SIG-M5 treated with dmso at 0.1 percent for 504 hours (cell line): Measurements from ENCODE around the gene C1orf116.
"Not testable (repeated sequence)": the region's sequence is repeated elsewhere in the genome, so short reads cannot be mapped to it uniquely, and the experiment has no call there.

Source experiments
- DNase-seq: peaks from one replicate; lab custom pipeline; 2025; ENCODE audit not compliant: unreplicated experiment; lab: John Stamatoyannopoulos, UW

Gene C1orf116

DNA sequence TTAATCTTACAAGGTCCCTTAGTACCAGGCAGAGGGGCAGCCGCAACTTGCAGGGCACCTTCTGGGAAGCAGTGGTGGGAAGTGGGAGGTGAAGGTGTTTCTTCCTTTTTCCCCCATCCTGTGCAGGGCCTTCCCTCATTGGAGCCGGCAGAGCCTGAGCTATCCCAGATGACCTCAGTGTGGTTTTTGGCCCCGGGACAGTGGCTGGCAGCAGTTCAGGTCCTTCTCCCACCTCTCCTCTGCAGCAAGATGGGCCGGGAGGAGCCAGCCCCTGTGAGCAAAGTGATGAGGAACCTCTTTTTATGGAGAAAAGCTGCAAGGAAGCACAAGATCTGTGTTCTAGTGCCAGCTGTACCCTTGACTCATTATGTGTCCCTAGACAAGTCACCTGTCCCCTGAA lies 27.3 kb upstream of the C1orf116 start:
- DNase-seq, result no peak

DNA sequence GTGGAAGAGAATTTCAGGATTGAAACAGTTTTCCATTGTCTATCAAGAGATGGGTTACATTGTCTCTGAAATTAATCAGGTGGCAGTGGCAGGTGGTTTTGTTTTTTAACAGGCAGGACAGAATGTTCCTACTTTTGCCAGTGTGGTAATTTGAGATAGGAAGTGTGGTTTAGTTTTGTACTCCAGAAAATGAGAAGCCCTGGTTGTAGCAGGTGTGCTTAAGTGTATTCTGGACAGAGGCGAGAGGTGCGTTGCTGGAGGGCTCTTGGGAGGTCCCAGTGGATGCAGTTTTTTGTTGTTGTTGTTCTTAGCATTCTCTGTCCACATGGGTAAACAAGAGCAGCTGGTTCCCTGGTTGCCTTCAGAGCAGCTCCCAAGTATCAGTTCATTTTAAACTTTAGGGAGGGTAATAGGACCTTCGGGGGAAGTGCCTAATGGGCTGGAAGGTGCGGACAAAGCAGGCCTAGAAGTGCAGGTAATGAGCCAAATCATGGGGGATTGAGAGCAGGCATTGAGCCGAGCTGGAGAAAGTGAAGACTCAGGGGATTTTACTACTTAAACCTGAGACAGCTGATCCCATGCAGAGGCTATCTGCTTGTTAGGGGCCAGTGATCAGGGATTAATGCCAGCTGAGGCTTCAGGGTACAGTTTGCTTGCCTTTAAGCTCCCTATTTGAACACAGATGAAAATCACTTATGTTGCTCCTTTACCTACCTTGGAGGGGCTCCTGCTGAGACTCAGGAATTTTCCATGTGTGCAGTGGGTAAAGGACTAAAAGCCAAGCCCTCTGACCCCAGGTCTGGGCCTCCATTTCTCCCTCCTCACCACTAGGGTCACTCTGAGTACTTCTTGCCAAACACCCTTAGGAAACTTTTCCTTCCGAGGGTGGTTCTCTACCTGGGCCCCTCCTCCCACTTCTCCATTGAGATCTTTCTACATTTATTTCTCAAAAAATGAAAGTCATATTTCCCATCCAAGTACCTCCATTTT lies 26.6 kb upstream of the C1orf116 start:
- DNase-seq, result no peak

DNA sequence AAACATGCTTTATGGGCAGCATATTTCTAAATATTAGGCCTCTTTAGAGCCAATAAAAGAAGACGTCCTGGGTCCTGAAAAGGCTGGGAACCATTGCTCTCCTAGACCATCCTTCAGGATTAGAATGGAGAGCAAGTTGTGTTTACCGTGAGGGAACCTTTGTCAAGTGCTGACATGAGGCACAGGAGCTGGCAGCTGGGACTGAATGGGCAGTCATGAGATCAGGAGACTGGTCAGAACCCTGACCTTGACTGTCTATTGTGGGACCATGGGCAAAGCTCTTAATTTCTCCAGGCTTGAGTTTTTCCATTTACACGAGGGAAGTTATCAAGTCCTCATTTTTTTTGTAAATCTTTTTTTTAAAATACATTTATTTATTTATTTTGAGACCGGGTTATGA lies 25.7 kb upstream of the C1orf116 start:
- no peak for DNase-seq

DNA sequence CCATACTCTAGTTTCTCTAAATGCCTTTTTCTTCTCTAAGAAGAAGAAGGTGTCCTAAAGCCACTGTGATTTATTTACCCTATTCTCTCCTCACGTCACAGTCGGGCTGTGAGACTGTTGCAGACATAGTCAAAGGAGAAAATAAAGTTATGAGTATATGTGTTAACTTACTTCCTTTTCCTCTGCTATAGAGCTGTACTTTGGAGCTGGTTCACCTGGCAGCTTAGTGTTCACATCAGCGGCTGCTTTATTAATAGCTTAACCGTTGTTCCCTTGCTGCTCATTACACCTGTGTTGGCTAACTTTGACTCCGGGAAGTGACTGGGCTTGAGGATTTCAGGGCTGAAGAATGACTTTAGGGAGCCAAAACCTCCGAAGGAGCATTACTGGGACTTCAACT lies 24.1 kb upstream of the C1orf116 start:
- DNase-seq, result no peak

DNA sequence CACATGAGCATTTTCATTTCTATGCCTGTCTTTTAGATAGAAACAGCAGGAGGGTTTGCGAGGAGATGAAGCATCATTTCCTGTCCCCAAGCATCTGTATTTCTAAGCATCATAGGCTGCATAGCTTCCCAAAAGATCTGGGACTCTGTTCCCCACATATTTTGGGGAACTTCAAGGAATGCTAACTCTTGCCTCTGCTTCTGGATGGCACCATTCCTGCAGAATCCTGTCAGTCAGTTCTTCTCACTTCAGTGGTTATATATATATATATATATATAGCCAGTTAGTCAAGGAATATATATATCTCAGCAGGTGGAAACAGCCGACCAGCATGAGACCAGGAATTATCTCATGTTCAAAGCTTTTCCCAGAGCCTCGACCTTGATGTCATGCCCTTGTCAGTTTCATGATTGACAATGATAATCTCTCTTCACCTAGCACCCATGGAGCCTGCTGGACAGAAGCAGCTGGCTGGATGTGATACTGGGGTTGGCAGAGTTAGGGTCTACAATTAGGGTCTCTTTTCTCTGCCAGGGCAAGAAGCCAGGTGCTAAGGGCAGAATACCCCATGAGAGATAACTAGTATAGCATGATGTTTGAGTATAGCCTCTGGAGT lies 22.9 kb upstream of the C1orf116 start:
- DNase-seq, result no peak

DNA sequence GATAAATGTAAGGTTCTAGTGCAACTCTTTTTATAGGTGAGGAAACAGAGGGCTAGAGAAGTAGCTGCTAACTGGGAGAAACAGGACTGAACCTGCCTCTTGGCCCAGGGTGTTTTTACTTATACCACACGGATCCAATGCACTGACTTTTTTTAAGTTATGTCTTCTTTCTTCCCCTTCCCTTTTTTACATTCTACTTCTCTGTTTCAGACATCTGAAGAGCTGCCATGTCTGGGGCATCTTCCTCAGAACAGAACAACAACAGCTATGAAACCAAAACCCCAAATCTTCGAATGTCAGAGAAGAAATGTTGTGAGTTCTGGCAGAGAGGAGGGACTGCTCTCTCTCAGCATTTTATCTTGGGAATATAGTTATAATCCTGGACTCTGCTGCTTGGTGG lies 21.9 kb upstream of the C1orf116 start:
- peak; percentile 67 for DNase-seq

DNA sequence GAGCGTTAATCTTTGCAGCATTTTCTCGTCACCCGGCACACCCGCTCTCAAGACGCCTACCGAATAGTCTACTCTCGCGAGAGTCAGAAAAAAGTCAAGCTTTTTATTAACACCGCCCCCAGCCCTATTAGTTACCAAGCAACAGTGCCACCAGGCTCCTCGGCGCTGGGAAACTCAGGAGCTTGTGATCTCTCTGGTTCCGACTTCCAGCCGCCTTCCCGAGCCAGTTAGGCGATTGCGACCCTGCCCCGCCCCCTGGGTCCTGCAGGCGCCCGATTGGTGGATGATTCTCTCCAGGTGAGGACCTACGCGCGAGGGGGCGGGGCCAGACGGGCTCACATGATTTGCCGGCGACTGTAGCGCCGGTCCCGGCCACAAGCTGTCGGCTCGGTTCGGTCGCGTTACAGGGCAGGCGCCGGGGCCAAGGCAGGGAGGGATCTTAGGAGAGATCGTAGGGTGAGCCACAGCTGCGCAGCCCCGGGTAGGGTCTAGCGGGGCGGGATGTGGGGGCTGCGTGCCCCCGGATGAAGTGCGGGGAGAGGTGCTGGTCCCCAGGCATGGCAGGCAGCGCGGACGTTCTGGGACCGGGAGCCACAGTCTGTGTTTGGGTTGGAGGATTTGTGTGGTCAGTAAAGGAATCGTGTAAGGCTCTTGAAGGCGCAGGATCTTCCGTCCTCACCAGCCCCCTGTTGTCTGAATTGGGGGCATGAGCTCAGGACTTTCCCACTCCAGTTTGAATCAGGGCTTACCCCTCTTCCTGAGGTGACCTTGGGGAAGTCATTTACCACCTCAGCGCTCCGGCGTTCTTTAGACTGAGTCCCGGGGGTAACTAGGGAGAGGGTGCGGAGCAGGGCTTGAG lies 20.6 kb upstream of the C1orf116 start, which contains the start of gene PFKFB2:
Gene PFKFB2, plus strand, starts transcription at position 365 of the 859 bp plus-strand sequence. CDS start 1,443 bp downstream, outside the sequence.
- peak; percentile 88 for DNase-seq

DNA sequence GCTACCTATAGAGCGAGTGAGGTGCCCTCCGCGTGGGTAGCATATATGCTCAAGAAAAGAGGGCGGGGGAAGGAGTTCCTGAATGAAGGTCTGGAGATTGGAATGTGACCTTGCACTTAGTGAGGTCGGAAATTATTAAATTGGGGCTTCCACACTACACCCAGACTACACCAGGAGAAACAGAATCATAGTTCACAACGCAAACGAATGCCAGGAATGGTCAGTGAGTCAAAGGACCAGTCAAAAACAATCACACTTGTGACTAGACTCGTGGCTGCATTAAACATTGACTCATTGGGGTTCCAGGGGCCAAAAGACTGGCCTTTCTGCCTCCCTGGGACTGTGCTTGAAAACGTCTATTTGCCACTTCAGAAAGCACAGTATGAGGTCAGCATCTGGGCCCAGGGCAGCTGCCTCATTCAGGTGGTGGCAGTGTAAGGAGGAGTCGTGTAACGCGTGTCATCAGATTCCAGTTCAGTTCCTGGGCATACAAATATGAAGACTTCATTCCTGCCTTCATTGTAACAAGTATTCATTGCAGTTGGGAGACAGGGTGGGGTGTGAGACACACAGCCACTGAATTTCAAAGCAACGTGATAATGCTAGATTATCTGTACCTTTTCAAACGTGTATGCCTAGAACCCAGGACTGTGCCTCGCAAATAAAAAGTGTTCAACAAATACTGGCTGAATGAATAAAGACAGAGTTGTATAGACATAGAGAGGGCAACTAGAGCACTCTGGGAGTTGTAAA lies 18.8 kb upstream of the C1orf116 start, which contains the start of gene YOD1:
Gene YOD1, minus strand, starts transcription at position 18 of the 753 bp plus-strand sequence. CDS start 178 bp downstream, outside the sequence.
- DNase-seq, result no peak

DNA sequence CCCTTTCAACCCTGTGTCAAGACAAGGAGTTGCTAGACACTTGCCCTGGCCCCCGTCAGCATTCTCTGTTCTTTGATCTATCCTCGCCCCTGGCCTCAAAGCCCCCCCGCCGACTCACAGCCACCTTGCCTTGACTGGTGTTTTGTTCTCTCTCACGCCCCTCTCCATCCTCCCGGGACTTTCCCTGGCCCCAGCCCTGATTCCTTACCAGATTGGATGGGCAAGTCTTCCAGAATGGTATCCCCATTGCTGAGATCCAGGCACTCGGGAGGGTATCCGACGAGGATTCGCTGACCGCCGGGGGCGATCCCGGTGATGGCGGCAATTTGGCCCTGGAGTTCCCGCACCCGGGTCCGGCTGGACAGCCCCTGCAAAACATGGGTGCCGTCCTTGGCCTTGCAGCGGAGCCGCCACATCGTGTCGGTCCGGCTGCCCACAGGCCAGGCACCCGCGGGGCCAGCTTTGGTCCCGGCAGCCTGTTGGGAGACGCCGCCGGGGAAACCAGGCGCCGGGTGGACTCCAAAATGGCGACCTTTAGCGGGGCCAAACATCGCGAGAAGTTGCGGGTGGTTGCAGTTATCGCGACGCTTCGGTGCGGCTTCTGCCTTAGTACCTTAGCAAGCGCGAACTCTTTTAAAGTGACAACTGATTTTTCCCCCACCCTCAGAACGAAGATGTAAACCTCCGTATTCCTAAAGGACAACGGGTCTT lies 18.1 kb upstream of the C1orf116 start:
- peak; percentile 17 for DNase-seq

DNA sequence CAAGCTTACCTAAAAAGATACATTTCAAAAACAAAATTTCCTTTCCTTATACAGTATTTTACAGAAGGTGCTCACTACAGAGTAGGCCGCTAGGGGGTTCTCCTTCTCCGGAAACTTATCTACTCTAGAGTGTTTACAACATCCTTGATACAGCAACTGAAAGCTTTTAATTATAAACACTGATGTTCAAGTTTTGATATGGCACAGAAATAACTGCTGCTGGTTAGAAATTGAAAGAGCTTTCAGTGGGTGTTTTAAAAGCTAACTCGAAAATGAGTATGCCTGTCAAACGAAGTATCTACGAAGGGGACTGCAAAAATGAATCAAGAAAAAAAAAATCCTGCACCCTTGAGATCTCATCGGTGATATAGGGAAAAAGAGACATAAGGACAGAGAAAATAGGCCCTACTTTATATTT lies 17.4 kb upstream of the C1orf116 start:
- DNase-seq, result peak; percentile 79

DNA sequence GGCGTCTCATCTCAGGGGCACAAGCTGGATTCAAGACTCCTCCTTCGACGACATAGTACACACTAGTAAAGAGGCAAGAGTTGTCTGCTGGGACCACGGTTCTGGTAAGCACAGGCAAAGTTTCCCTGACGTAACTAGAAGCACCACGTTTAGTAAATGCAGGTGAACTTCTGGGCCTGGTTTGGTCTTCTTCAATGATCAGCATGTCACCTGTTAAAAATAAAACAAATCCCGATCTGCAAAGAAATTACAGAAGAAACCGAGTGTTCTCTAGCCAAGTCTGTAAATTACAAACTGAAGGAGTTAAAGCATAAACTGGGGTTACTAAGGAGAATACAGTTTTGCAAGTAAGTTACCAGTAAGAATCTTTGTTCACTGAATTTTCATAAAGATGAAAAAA lies 17.0 kb upstream of the C1orf116 start:
- DNase-seq, result no peak

DNA sequence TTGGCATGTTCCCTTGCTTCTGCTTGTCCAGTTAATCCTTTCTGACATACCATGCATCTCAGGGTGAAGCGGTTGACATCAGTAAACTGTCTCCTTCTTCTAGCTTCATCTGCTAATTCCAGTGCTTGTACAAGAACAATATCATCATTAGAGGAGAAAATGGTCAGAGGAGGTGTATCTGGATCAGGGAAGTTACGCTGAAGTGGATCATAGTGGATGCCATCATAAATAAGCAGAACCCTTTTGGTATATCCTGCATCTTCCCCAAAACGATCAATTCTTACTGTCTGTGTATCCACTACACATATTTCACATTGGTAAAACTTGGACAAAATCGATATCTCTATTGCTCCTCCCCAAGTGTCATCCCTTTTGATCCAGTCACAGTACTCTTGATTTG lies 16.5 kb upstream of the C1orf116 start:
- no peak for DNase-seq

DNA sequence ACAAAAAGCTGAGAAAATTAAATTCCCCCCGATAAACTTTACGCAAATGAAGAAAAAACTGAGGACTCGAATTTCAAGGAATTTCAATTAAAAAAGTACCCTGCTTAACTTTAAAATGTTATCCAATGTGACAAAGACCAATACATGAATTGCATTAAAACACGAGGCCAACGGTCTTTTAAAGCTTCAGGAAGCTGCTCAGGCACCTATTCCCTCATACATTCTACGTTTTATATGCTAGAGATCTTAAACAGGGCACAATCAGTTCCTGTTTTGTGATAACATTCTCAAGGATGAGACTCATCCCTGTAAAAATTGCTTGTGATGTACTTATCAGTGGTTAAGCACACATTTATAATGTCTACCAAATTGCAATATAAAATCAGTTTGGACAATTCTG lies 15.5 kb upstream of the C1orf116 start:
- DNase-seq, result no peak

DNA sequence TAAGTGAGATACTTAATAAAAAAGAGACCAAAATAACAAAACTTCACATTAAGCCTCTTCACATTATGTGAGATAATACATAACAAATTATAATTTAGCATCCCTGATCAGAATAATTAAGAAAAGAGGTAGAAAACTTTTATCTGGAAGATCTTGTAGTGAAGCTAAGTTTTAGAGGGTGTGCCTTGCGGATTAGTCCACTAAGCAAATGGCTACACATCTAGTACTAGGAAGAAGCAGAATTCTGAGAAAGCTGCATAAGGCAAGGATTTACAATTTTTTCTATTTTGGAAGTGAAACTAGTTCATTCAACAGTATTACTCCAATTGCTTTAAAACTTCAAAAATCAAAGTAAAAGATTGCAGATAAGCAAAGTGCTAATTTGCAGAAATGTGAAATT lies 14.9 kb upstream of the C1orf116 start:
- DNase-seq, result no peak

DNA sequence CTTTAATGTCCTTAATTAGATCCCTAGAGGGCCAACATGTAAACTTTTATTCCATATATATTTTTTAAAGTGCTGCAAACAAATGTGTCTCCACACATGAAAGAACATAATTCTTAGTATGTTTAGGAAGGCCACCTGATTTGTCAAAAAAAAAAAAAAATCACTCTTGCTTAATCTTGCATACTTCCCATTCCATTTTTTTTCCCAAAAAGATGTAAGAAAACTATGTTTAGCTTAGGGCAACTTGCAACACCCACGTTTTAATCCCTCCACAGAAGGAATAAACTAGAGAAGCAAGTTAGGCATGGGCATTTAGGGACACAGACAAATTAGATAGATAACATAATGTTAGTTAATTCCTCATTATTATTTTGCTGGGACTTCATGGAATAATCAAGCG lies 12.9 kb upstream of the C1orf116 start:
- no peak for DNase-seq

DNA sequence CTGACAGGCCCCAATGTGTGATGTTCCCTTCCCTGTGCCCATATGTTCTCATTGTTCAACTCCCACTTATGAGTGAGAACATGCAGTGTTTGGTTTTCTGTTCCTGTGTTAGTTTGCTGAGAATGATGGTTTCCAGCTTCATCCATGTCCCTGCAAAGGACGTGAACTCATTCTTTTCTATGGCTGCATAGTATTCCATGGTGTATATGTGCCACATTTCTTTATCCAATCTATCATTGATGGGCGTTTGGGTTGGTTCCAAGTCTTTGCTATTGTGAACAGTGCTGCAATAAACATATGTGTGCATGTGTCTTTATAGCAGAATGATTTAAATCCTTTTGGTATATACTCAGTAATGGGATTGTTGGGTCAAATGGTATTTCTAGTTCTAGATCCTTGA lies 8.8 kb upstream of the C1orf116 start:
- not testable (repeated sequence) for DNase-seq

DNA sequence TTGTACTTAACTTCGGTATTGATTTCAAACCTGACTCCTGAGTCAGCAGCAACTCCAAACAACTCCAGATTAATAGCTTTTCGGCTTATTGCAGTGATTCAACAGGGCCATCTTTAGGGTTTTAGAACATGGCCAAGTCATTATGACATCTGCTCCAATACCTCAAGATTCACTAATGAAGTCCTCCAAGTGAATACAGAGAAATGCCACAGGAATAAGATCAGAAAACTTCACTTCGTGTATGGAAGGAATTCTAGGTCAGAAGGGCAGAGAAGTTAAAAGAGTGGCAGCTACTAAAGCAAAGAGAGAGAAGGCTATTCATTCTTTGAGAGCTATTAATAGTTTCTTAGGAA lies 7.6 kb upstream of the C1orf116 start:
- no peak for DNase-seq

DNA sequence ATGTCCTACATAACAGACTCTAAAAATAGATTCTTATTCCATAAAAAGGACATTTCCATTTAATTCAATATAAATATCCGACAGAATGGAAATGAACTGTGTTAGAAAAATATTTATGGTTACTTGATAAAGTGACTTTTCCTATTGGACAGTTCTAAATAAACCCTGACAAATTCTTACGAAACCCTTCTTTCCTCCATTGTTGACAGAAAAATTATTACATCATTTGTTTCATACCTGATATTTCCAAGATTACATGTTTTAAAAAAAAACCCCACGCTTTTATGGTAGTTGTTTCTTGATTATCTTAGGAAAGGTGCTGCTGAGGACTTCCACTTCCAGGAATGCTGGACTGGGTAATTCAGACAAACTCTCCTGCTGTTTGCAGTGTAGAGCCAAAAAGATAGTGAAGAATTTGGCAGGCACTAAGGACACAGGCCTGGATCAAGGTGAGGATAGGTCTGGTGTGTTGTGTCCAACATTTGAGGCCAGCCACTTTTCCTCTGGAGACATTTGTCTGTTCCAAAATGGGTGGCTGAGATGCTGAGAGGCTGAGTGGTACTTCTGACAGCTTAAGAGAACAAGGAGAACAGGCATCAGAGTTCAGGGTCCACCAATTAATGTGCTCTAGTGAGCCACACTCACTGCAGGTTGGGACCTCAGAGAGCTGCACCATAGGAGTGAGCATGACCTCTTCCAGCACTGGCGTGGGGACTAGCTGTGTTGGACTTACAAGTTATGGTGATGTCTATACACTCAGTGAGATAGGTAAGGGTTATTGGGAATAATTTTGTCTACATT lies 7.0 kb upstream of the C1orf116 start:
- no peak for DNase-seq

DNA sequence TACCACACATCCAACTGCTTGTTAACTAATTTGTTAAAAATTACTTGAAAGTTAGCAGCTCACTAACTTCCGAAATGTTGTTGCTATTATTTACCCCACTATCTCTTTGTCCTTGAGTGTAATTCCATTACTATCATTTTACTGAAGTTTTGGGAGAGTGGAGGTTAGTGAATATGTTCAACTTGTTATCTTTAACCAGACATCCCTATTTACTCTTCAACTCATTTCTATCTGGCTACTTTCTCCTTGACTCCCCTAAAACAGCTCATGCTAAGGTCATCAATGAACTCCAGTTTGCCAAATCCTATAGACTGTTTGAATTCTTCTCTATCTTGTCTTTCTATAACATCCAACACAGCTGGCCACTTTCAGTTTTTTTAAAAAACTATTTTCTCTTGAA lies 4.3 kb upstream of the C1orf116 start:
- no peak for DNase-seq
